GM21526 (cell line): ENCODE measurements around the gene IGHMBP2.

Experiments
- ATAC-seq: cut with Tn5 transposase; IDR thresholded peaks from one replicate; pipeline ENCODE4 v1.9.1; 2021; ENCODE audit warnings: moderate library complexity; ENCODE audit not compliant: unreplicated experiment, low FRiP score

IGHMBP2 gene

GRCh38 chr11:68925611-68926010, 21.9 kb downstream of the IGHMBP2 start:
- ATAC-seq, result no peak

GRCh38 chr11:68927280-68928135, 23.8 kb downstream of the IGHMBP2 start:
- ATAC-seq, result no peak

- ATAC-seq, result no peak
Measured at GRCh38 chr11:68928136-68928880, 24.6 kb downstream of the IGHMBP2 start.

- no peak for ATAC-seq
Measured at GRCh38 chr11:68929135-68929534, 25.4 kb downstream of the IGHMBP2 start.

- ATAC-seq, result no peak
Measured at GRCh38 chr11:68929706-68930570, 26.2 kb downstream of the IGHMBP2 start.

GRCh38 chr11:68930991-68931855, 27.5 kb downstream of the IGHMBP2 start:
- no peak for ATAC-seq

GRCh38 chr11:68931911-68932310, 28.2 kb downstream of the IGHMBP2 start:
- ATAC-seq, result no peak

- no peak for ATAC-seq
Measured at GRCh38 chr11:68932358-68932757, 28.7 kb downstream of the IGHMBP2 start.

GRCh38 chr11:68932933-68933577, 29.4 kb downstream of the IGHMBP2 start:
- no peak for ATAC-seq

- ATAC-seq, result no peak
Measured at GRCh38 chr11:68933605-68934320, 30.1 kb downstream of the IGHMBP2 start.

GRCh38 chr11:68934321-68934645, 30.6 kb downstream of the IGHMBP2 start:
- no peak for ATAC-seq

GRCh38 chr11:68934666-68935065, 31.0 kb downstream of the IGHMBP2 start:
- no peak for ATAC-seq

- ATAC-seq, result no peak
Measured at GRCh38 chr11:68935066-68935465, 31.4 kb downstream of the IGHMBP2 start.

GRCh38 chr11:68935516-68936357, 32.0 kb downstream of the IGHMBP2 start:
- no peak for ATAC-seq

GRCh38 chr11:68936358-68936636, 32.6 kb downstream of the IGHMBP2 start:
- ATAC-seq, result no peak

GRCh38 chr11:68936676-68937620, 33.3 kb downstream of the IGHMBP2 start:
- ATAC-seq, result no peak

GRCh38 chr11:68938088-68938487, 34.4 kb downstream of the IGHMBP2 start:
- ATAC-seq, result no peak
